ENCODE data around the gene AKAP7. TPM values are rescaled to one million over a fixed set of nuclear protein-coding genes. Genes with fewer than 3 reads are reported as not detected.
"Not testable (repeated sequence)": the region's sequence is repeated elsewhere in the genome, so short reads cannot be mapped to it uniquely, and the experiment has no call there.

The AKAP7 gene
- total RNA-seq, 2 donors from 2014 or later: 5.1 to 6.3 TPM

- H3K9me3 Mint-ChIP-seq: peaks cover 0 to 3% of the 10 kb centered on the region in 2 donors
- no peak for ATAC-seq
- H3K36me3 Mint-ChIP-seq: peaks cover 0 to 7% of the 10 kb centered on the region in 2 donors
- H3K27ac Mint-ChIP-seq: no peak overlapping the region
- DNase-seq (ENCODE audit: low spot score in 2 of 2): no peak
These were observed 151.3 kb downstream of the AKAP7 start for GRCh38 chr6:131286469-131287040.

- Mint-ChIP-seq H3K36me3 (peaks cover 0 to 7% of the 10 kb centered on the region in 2 donors), H3K9me3 (peaks cover 0 to 3% of the 10 kb centered on the region in 2 donors), H3K27ac (no peak overlapping the region)
- DNase-seq (ENCODE audit: low spot score in 2 of 2) (no peak), ATAC-seq (no peak)
These were observed 152.9 kb downstream of the AKAP7 start for GRCh38 chr6:131288214-131288613.

- peaks cover 0 to 7% of the 10 kb centered on the region in 2 donors for H3K36me3 Mint-ChIP-seq
- no peak for DNase-seq (ENCODE audit: low spot score in 2 of 2)
- no peak overlapping the region for H3K27ac Mint-ChIP-seq
- H3K9me3 Mint-ChIP-seq: peaks cover 0 to 3% of the 10 kb centered on the region in 2 donors
- no peak for ATAC-seq
These were observed 155.7 kb downstream of the AKAP7 start for GRCh38 chr6:131290955-131291354.

GRCh38 chr6:131292145-131292938 is 157.1 kb downstream of the AKAP7 start:
- H3K27ac Mint-ChIP-seq: peak overlapping the region in 1 of 2 donors; percentile 61
- no peak for ATAC-seq

GRCh38 chr6:131293472-131293911 is 158.2 kb downstream of the AKAP7 start:
- Mint-ChIP-seq H3K9me3 (no peaks in the 10 kb centered on the region), H3K36me3 (no peaks in the 10 kb centered on the region), H3K27ac (peak overlapping the region in 1 of 2 donors; percentile 61)
- DNase-seq (ENCODE audit: low spot score in 2 of 2): no peak
- ATAC-seq: no peak

More at GRCh38 chr6:131292145-131292938, 157.1 kb downstream of the AKAP7 start:
- no peak for DNase-seq (ENCODE audit: low spot score in 2 of 2)
- Mint-ChIP-seq H3K36me3 (peaks cover 0 to 4% of the 10 kb centered on the region in 2 donors), H3K9me3 (no peaks in the 10 kb centered on the region)

GRCh38 chr6:131295081-131295480 is 159.8 kb downstream of the AKAP7 start:
- no peak for DNase-seq (ENCODE audit: low spot score in 2 of 2)
- H3K36me3 Mint-ChIP-seq: no peaks in the 10 kb centered on the region
- ATAC-seq: no peak
- H3K27ac Mint-ChIP-seq: no peak overlapping the region
- no peaks in the 10 kb centered on the region for H3K9me3 Mint-ChIP-seq

GRCh38 chr6:131300826-131301225 is 165.6 kb downstream of the AKAP7 start:
- H3K27ac Mint-ChIP-seq: peak overlapping the region in 1 of 2 donors; percentile 47
- DNase-seq (ENCODE audit: low spot score in 2 of 2); H3K36me3 Mint-ChIP-seq; H3K9me3 Mint-ChIP-seq; ATAC-seq: not testable (repeated sequence)

GRCh38 chr6:131303338-131303930 is 168.2 kb downstream of the AKAP7 start:
- Mint-ChIP-seq H3K36me3 (no peaks in the 10 kb centered on the region), H3K9me3 (no peaks in the 10 kb centered on the region)

GRCh38 chr6:131305037-131305850 is 170.0 kb downstream of the AKAP7 start:
- Mint-ChIP-seq H3K27ac (no peak overlapping the region), H3K9me3 (peaks cover 6% of the 10 kb centered on the region in 2 donors), H3K36me3 (peaks cover 7 to 14% of the 10 kb centered on the region in 2 donors)
- DNase-seq (ENCODE audit: low spot score in 2 of 2) (no peak), ATAC-seq (no peak)

More at GRCh38 chr6:131303338-131303930, 168.2 kb downstream of the AKAP7 start:
- ATAC-seq: no peak
- H3K27ac Mint-ChIP-seq: no peak overlapping the region
- no peak for DNase-seq (ENCODE audit: low spot score in 2 of 2)

- DNase-seq (ENCODE audit: low spot score in 2 of 2): no peak
- Mint-ChIP-seq H3K9me3 (peaks cover 6 to 10% of the 10 kb centered on the region in 2 donors), H3K27ac (no peak overlapping the region)
These were observed 174.2 kb downstream of the AKAP7 start for GRCh38 chr6:131309437-131309836.

GRCh38 chr6:131314838-131315237 is 179.6 kb downstream of the AKAP7 start:
- ATAC-seq: no peak
- Mint-ChIP-seq H3K36me3 (peaks cover 24 to 34% of the 10 kb centered on the region in 2 donors), H3K27ac (no peak overlapping the region), H3K9me3 (peaks cover 12 to 18% of the 10 kb centered on the region in 2 donors)
- no peak for DNase-seq (ENCODE audit: low spot score in 2 of 2)

More at GRCh38 chr6:131309437-131309836, 174.2 kb downstream of the AKAP7 start:
- ATAC-seq: no peak
- peaks cover 7 to 22% of the 10 kb centered on the region in 2 donors for H3K36me3 Mint-ChIP-seq

GRCh38 chr6:131316654-131317053 is 181.4 kb downstream of the AKAP7 start:
- H3K36me3 Mint-ChIP-seq: peaks cover 24 to 30% of the 10 kb centered on the region in 2 donors
- ATAC-seq (peak in 1 of 2 donors; percentile 36), DNase-seq (ENCODE audit: low spot score in 2 of 2) (no peak)
- H3K27ac Mint-ChIP-seq: no peak overlapping the region
- H3K9me3 Mint-ChIP-seq: peaks cover 8 to 18% of the 10 kb centered on the region in 2 donors

GRCh38 chr6:131317516-131317915 is 182.2 kb downstream of the AKAP7 start:
- DNase-seq (ENCODE audit: low spot score in 2 of 2) (no peak), ATAC-seq (no peak)
- Mint-ChIP-seq H3K36me3 (peaks cover 24 to 30% of the 10 kb centered on the region in 2 donors), H3K9me3 (peaks cover 8 to 18% of the 10 kb centered on the region in 2 donors), H3K27ac (no peak overlapping the region)

GRCh38 chr6:131321589-131321988 is 186.3 kb downstream of the AKAP7 start:
- H3K9me3 Mint-ChIP-seq: peaks cover 7 to 9% of the 10 kb centered on the region in 2 donors
- ATAC-seq: no peak
- peaks cover 7 to 13% of the 10 kb centered on the region in 2 donors for H3K36me3 Mint-ChIP-seq
- no peak overlapping the region for H3K27ac Mint-ChIP-seq
- no peak for DNase-seq (ENCODE audit: low spot score in 2 of 2)

- DNase-seq (ENCODE audit: low spot score in 2 of 2): no peak
- no peak overlapping the region for H3K27ac Mint-ChIP-seq
- ATAC-seq: no peak
- H3K9me3 Mint-ChIP-seq: peaks cover 3 to 4% of the 10 kb centered on the region in 2 donors
- peaks cover 2 to 8% of the 10 kb centered on the region in 2 donors for H3K36me3 Mint-ChIP-seq
These were observed 186.9 kb downstream of the AKAP7 start for GRCh38 chr6:131322125-131322524.

GRCh38 chr6:131325669-131326068 is 190.4 kb downstream of the AKAP7 start:
- not testable (repeated sequence) for ATAC-seq; H3K27ac Mint-ChIP-seq; H3K9me3 Mint-ChIP-seq; DNase-seq (ENCODE audit: low spot score in 2 of 2); H3K36me3 Mint-ChIP-seq

Measured in activated naive CD4-positive, alpha-beta T cell treated with anti-CD3 and anti-CD28 coated beads, Interleukin-2, amount 50 U/mL, for 72 hours (primary cell).